Tibial nerve (tissue), 4 donors: ENCODE results near the gene ELK3.

Source experiments
- CTCF ChIP-seq, 5 experiments: fragments of 200-600 bp in 3 of 5; fragments of 450-650 bp in 2 of 5; sonication (generic) in 3 of 5; IDR thresholded peaks; one replicate each; pipeline ENCODE4 v1.5.1; 2016 to 2019; ENCODE audit warnings: antibody characterized with exemption in 5 of 5, mild to moderate bottlenecking in 3 of 5, moderate library complexity in 2 of 5
- EP300 ChIP-seq, 2 donors: sonication (generic); formaldehyde crosslinking; IDR thresholded peaks; one replicate each; pipeline ENCODE4 v1.6.1; 2017; ENCODE audit warnings: antibody characterized with exemption in 2 of 2, mild to moderate bottlenecking in 1 of 2

- TF ChIP-seq CTCF (IDR thresholded peaks at IDR 0.05) (no peak), EP300 (IDR thresholded peaks at IDR 0.05) (no peak)
Observed at GRCh38 chr12:96194576-96194889, 358 bp downstream of the ELK3 start.
